Fibroblast of pulmonary artery (primary cell): ENCODE results near the gene NCAPH2.

Experiments used
- DNase-seq: peaks from one replicate; pipeline ENCODE4 v3.0.0-alpha.2; 2010; ENCODE audit warnings: low read depth
- H3K4me3 ChIP-seq: replicated peaks from 2 replicates; pipeline ENCODE4 v1.5.1; 2011; ENCODE audit warnings: low read depth, mild to moderate bottlenecking, control low read depth, low read length, moderate library complexity
- CTCF ChIP-seq: IDR thresholded peaks from 2 replicates; pipeline ENCODE4 v1.5.1; 2011; ENCODE audit warnings: mild to moderate bottlenecking, control low read depth, low read length, inconsistent platforms; ENCODE audit errors: missing control alignments

The NCAPH2 gene

DNA sequence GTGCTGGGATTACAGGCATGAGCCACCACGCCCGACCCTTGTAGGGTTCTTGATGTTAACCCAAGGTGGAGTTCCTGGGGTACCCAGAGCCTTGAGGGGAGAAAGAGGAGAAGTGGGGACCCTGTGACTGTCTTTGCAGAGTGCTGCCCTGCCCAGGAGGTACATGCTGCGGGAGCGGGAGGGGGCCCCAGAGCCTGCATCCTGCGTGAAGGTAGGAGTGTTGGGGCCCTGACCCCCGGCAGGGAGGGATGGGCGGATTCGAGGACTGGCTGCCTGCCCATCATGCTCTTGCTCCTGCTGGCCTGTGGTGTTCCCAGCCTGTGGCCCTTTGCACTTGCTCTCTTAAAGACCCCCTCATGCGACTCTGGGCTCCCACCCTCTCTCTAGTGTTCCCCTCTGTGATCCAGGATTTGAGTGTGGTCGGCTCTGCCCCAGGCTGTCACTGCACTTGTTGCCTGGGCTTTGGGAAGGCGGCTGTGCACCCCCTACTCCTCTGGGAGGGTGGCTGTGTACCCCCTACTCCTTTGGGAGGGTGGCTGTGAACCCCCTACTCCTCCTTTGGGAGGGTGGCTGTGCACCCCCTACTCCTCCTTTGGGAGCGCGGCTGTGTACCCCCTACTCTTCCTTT is 12.9 kb downstream of the NCAPH2 start:
- no peak for DNase-seq
- TF ChIP-seq CTCF, result no peak
- H3K4me3 ChIP-seq, result no peak overlapping the region

- DNase-seq, result no peak
- no peak overlapping the region for H3K4me3 ChIP-seq
- no peak for TF ChIP-seq CTCF
Observed at GRCh38 chr22:50521710-50522109, 13.7 kb downstream of the NCAPH2 start.

GRCh38 chr22:50522208-50522805 is 14.3 kb downstream of the NCAPH2 start:
- no peak overlapping the region for H3K4me3 ChIP-seq
- DNase-seq, result no peak
- TF ChIP-seq CTCF, result no peak

GRCh38 chr22:50522806-50523438 is 14.9 kb downstream of the NCAPH2 start:
- H3K4me3 ChIP-seq, result no peak overlapping the region
- no peak for TF ChIP-seq CTCF
- DNase-seq, result no peak

DNA sequence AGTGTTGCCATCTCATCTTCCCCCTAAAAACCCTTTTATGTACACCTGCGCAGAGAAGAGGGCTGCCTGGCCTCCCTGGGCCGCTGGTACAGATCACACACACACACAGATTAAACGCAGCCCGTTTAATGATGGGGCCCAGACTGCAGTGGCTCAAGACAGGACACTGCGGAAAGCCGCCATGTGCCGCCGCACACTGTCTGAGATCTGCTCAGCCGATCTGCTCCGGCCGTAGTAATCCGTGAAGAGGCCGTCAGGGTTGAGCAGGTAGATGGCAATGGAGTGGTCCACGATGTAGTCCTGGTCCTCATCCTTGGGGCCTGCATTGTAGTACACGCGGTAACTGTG is 15.4 kb downstream of the NCAPH2 start:
- H3K4me3 ChIP-seq, result no peak overlapping the region
- no peak for TF ChIP-seq CTCF
- no peak for DNase-seq

- TF ChIP-seq CTCF, result no peak
- peak overlapping the region; percentile 74 for H3K4me3 ChIP-seq
- no peak for DNase-seq
Observed at GRCh38 chr22:50523806-50524675, 16.0 kb downstream of the NCAPH2 start.
